Cortex of kidney (tissue), 1 donor: Measurements from ENCODE around the gene CLIC5.
"Not testable (repeated sequence)": the region's sequence is repeated elsewhere in the genome, so short reads cannot be mapped to it uniquely, and the experiment has no call there.

ENCODE experiments used
- DNase-seq: peaks from one replicate; lab custom pipeline; 2025; lab: John Stamatoyannopoulos, UW

Gene CLIC5

GRCh38 chr6:45926423-45926822, 89.2 kb downstream of the CLIC5 start:
- not testable (repeated sequence) for DNase-seq

- no peak for DNase-seq
Measured at GRCh38 chr6:45924763-45925342, 90.8 kb downstream of the CLIC5 start.

GRCh38 chr6:45923831-45924391, 91.7 kb downstream of the CLIC5 start:
- DNase-seq = no peak

GRCh38 chr6:45922728-45923351, 92.8 kb downstream of the CLIC5 start:
- no peak for DNase-seq

- no peak for DNase-seq
Measured at GRCh38 chr6:45921691-45922281, 93.9 kb downstream of the CLIC5 start.

- no peak for DNase-seq
Measured at GRCh38 chr6:45920819-45921511, 94.7 kb downstream of the CLIC5 start.

- DNase-seq = no peak
Measured at GRCh38 chr6:45917439-45917838, 98.2 kb downstream of the CLIC5 start.

GRCh38 chr6:45916692-45917091, 99.0 kb downstream of the CLIC5 start:
- DNase-seq = no peak

- no peak for DNase-seq
Measured at GRCh38 chr6:45915780-45916468, 99.7 kb downstream of the CLIC5 start.

- DNase-seq = no peak
Measured at GRCh38 chr6:45911691-45912090, 104.0 kb downstream of the CLIC5 start.

- no peak for DNase-seq
Measured at GRCh38 chr6:45903959-45904358, 111.7 kb downstream of the CLIC5 start.

GRCh38 chr6:45902984-45903383, 112.7 kb downstream of the CLIC5 start:
- no peak for DNase-seq

GRCh38 chr6:45901767-45902650, 113.7 kb downstream of the CLIC5 start:
- no peak for DNase-seq

- no peak for DNase-seq
Measured at GRCh38 chr6:45900808-45901752, 114.6 kb downstream of the CLIC5 start.

- no peak for DNase-seq
Measured at GRCh38 chr6:45899683-45899946, 116.0 kb downstream of the CLIC5 start.

GRCh38 chr6:45898941-45899682, 116.5 kb downstream of the CLIC5 start:
- no peak for DNase-seq

- no peak for DNase-seq
Measured at GRCh38 chr6:45896783-45897441, 118.7 kb downstream of the CLIC5 start.

GRCh38 chr6:45895569-45895968, 120.1 kb downstream of the CLIC5 start:
- no peak for DNase-seq

- no peak for DNase-seq
Measured at GRCh38 chr6:45892696-45893245, 122.9 kb downstream of the CLIC5 start.
